Measurements from ENCODE around the gene WDR45.
A peak's percentile ranks its signal among the peaks of the same experiment; 100 is the strongest.

WDR45 gene

DNA sequence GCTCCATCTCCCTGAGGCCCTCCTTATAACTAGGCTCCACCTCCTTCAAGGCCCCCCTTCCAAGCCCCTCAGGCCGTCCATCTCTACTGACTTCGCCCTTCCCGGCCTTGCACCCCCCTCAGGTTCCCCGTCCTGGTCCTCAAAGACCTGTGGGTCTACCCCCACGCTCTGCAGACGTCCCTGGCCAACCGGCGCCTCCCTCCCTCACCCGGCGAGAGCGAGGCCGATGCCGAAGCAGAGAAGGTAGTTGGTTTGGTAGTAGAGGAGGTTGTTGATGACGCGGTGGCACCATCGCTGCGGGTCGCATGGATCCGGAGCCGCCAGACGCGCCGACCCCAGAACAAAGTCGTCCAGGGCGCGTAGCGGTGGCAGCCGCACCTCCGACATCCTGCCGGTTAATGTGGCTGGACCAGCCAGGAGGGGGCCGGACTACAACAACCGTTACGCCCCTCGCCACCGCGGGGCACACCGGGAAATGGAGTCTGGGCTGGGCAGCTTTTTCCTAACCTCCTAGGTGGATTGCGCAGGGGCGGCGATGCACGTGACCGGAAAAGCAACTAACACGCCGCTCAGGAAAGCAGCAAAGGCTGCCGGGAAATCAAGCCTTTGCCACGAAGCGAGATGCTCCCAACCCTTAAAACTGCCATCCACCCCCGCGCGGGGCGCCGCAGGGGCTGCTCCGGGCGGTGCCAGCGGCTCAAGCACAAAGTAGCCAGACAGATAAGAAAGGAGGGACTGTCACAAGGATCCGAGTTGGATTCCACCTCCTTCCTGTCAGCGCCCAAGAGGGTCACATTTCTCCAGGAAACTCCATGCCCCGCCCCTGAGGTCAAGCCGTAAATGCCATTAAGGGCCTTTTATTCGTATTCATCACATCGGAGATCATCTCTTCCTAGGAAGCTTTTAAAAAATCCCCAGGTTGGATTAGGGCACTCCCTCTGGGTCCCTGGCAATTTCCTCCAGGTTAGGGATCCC, 5.8 kb downstream of the WDR45 start, which contains the start of gene PRAF2:
Gene PRAF2, minus strand, starts transcription at position 402 of the 975 bp plus-strand sequence. Its CDS starts 15 bp downstream, at position 387.
- DNase-seq, result peak; percentile 83 to 88

- DNase-seq, result no peak
Observed at GRCh38 chrX:49072712-49073095, 7.0 kb downstream of the WDR45 start.

GRCh38 chrX:49071877-49072711, 7.6 kb downstream of the WDR45 start:
- DNase-seq, result no peak

- no peak for DNase-seq
Observed at GRCh38 chrX:49070988-49071387, 8.7 kb downstream of the WDR45 start.

DNA sequence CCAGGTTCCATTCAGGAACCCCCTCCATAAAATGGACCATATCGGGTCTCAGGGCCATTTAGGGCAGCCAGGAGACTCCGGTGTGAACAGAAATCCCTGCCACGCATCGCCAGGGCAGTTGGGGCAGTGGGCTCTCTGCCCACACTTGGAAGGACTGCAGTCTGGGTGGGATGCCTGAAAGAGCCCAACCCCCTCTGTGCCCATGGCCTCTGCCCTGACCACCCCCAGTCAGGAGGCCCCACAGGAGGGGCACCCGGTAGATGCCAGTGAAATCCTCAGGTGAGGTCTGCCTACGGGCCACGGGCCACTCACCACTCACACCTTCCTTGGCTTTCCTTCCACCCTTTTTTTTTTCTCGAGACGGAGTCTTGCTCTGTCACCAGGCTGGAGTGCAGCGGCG, 10.6 kb downstream of the WDR45 start:
- no peak for DNase-seq

- DNase-seq, result no peak
Observed at GRCh38 chrX:49067285-49068120, 12.2 kb downstream of the WDR45 start.

DNA sequence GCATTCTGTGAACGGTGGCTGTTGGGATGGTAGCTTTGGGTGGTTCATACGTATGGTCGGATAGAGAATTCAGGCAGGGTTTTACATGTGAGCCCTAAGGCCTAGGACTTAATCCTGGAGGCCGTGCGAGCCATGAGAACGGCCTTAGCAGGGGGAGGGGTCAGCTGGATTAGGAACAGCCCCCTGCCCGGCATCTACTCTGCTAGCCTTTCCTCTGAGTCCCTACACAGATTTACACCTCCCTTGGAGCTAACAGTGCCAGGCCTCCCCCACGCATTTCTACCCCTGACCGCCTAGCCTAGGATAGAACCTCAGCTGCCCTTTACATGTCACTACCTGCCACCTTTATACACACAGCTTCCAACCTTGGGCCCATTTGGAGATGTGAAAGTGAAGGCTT, 13.0 kb downstream of the WDR45 start:
- no peak for DNase-seq

GRCh38 chrX:49066278-49066677, 13.4 kb downstream of the WDR45 start:
- DNase-seq, result no peak

DNA sequence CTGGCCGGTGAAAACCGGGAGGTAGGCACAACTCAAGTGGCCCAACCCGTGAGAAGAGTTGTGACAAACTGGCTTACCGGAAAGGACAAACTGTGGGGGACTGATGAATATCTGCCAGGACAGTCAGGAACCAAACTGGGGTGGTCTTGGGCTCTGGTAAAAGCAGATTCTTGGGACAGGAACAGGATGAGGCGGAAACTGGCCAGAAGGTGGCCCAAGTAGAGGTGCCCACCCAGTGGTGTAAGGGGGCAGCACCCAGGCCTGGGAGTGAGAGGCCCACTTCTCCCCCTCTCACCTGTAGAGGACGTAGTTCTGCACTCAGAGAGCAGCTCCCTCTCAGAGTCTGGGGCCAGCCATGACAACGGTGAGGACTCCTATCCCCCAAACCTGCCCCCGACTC, 15.0 kb downstream of the WDR45 start:
- DNase-seq, result no peak

- DNase-seq, result no peak
Observed at GRCh38 chrX:49064303-49064702, 15.4 kb downstream of the WDR45 start.

- no peak for DNase-seq
Observed at GRCh38 chrX:49063715-49064114, 16.0 kb downstream of the WDR45 start.

GRCh38 chrX:49061916-49062315, 17.8 kb downstream of the WDR45 start:
- DNase-seq, result no peak

DNA sequence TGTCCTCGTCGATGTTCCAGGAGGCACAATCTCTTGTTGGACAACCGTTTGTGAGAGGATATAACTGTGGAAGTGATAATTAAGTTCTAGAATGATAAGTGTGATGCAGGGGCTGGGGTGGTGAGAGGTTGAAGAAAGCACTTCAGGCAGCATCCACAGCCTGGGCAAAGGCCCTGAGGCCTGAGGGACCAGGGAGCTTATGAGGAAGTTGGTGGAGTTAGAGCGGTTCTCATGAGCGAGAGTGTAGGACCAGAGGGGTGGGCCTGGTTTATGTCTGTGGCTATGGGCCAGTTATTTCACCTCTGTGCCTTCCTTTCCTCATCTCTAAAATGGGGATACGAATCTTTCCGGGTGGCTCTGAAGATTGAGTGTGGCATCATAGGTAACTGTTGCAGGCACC, 18.2 kb downstream of the WDR45 start:
- DNase-seq, result no peak

DNA sequence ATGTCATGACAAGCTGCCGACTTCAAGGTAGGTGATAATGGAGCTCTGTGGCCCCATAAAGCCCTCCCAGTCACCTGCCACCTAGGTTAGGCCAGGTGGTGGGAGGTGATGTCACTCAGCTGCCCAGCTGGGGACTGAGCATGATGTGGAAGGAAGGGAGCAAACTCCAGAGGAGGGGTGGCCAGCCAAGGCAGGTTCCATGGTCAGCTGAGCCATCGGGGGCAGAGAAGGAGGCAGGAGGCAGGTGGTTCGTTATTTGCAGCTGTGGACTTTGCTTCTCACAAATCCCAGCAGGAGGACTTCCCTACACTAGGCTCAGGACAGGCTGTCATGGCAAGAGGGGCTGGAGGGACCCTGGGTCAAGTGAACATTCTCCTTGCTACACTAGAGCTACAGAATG, 18.8 kb downstream of the WDR45 start:
- no peak for DNase-seq

GRCh38 chrX:49059681-49060085, 20.0 kb downstream of the WDR45 start:
- no peak for DNase-seq

- no peak for DNase-seq
Observed at GRCh38 chrX:49059201-49059600, 20.5 kb downstream of the WDR45 start.

DNA sequence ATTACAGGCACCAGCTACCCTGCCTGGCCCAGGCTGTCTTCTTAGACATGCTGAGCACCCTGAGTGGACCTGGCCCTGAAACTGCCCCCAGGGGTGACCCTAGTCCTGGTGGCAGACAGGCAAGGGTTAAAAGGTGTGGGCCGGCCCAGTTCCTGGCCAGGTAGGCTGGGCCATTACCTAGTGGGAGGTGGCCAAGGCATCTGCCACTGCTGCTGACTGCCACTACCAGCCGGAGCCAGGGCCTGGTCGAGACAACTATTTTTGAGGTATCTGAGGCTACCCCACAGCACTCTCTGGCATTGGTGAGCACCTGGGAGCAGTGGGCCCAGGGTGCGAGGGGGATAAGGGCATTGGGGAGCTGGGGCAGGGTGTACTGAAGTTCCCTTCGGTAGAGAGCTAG, 20.9 kb downstream of the WDR45 start, which contains the start of gene CCDC120:
Gene CCDC120, plus strand, starts transcription at position 206 of the 400 bp plus-strand sequence. CDS start 3,043 bp downstream, outside the sequence.
- no peak for DNase-seq

- DNase-seq, result no peak
Observed at GRCh38 chrX:49054073-49054762, 25.5 kb downstream of the WDR45 start.

DNA sequence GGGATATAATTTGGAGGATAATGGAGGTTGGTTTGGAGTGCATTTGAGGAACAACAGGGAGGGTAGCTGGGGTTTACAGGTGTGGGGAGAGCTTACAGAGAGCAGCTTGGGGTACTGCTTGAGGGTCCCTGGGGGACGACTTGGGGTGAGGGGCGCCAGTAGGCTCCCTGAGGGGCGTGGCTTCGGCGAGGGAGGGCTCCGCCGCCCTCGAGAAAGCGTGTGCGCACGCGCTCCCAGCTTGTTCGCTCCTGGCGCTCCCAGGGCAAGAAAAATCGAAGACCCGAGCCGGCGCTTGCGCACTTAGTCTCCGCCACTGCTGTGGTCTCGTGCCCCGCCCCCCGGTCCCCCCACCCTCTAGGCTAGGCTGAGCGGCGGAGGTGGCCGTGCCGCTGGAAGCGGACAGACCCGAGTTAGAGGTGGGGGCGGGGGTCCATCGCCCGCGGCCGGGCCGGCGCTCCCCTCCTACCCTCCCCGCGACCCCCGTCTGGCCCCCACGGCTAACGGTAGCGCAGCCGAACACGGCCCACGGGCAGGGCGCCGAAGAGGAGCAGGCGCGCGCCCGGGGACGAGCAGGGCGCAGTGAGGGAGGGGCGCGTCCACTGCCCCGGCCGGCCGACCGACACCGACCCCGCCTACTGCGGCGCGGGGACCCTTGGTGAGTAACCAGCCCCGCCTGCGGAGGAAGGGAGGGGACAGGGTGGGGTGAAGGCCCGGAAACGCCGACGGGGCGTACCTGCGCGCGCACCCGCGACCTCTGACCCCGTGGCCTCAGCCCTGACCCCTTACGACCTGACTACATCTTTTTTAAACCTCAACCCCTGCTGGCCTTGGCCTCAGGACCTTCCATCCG, 26.2 kb downstream of the WDR45 start:
- DNase-seq, result peak; percentile 4 to 26

DNA sequence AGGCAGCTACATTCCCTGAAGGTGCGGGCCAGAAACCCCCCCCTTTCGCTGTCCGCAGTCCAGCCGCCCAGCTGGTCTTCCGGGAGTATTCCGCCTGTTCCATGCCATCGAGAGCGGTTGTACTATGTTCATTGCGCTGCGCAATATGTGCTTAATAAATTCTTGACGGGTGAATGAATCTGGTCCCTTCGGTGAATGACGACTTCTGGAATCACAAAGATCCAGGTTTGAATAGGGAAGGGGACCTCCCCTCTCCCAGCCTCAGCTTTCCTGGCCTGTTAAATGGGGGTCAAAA, 35.8 kb downstream of the WDR45 start:
- DNase-seq, result no peak
